GM12874 (cell line): ENCODE results near the gene USP31.

Source experiments
- TF ChIP-seq, protein P1 (sequence below): IDR thresholded peaks from 2 replicates; pipeline ENCODE4 v1.5.1; 2011; ENCODE audit warnings: low read depth, mild to moderate bottlenecking, control low read depth, low read length, moderate library complexity; ENCODE audit not compliant: insufficient read depth

Gene USP31

DNA sequence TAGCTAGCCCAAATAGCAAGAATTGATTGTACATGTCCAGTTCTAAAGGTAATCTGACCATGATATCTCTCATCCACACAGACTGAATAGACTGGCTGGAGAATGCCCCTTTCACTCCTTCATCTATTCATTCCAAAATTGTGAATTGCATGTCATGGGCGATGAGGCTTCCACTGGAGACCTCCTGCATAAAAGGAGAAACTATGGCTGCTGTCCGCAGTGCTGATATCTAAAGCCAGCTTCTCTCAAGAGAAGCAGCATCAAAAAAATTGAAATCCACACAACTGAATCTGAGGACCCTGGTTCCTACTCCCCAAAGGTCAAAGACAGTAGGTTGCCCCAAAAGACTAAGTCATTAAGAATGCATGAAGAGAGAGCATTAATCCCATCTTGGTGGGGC, 25.4 kb upstream of the USP31 start:
- TF ChIP-seq, protein P1, sequence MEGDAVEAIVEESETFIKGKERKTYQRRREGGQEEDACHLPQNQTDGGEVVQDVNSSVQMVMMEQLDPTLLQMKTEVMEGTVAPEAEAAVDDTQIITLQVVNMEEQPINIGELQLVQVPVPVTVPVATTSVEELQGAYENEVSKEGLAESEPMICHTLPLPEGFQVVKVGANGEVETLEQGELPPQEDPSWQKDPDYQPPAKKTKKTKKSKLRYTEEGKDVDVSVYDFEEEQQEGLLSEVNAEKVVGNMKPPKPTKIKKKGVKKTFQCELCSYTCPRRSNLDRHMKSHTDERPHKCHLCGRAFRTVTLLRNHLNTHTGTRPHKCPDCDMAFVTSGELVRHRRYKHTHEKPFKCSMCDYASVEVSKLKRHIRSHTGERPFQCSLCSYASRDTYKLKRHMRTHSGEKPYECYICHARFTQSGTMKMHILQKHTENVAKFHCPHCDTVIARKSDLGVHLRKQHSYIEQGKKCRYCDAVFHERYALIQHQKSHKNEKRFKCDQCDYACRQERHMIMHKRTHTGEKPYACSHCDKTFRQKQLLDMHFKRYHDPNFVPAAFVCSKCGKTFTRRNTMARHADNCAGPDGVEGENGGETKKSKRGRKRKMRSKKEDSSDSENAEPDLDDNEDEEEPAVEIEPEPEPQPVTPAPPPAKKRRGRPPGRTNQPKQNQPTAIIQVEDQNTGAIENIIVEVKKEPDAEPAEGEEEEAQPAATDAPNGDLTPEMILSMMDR: no peak

DNA sequence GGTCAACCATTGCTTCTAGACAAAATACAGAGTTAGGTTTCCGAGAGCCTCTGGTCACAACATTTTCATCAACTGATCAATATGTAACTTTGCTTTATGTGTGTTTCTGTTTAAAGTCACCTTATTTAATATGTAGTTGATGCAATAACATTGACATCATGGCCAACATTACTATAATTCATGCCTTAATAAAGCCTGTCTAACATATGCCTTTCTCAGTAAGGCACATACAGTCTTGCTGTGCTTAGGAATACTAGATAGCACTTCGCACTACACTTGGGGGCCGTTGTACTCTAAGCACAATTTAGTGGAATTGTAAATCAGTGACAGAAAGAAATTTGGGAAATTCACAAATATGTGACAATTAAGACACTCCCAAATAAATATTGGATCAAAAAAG, 23.7 kb upstream of the USP31 start:
- TF ChIP-seq, protein P1: no peak

DNA sequence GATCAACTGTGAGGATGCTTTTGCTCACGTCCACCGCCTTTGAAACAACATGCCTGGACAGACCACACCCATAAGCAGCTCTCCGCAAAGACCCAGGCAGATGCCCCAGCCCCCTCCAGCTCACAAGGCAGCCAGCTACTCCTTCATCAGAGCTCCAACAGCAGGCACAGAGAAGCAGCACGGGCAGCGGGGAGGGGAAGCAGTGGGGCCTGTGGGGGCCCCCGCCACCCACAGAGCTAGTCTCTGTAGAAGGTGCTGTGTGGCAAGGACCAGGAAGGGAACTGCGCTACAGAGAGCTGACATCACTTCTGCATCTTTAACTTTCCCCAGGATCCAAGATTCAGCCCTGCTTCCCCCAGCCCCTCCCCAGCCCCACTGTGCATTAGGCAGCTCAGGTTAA, 23.3 kb upstream of the USP31 start:
- TF ChIP-seq, protein P1: no peak

DNA sequence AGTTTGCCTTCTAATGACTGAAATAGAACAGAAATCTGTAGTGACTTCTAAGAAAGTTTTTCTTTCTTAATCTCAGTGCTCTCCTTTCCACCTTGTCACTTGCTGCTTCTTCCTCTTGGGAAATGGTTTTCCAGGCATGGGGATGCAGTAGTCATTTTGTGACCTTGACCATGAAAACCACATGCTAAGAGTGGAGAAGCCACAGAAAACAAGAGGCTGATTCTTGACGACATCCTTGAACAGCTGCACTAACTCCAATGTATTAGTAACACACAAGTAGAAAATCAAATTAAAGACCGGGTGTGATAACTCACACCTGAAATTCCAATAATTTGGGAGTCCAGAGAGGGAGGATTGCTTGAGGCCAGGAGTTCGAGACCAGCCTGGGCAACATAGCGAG, 15.5 kb upstream of the USP31 start:
- TF ChIP-seq, protein P1: no peak

DNA sequence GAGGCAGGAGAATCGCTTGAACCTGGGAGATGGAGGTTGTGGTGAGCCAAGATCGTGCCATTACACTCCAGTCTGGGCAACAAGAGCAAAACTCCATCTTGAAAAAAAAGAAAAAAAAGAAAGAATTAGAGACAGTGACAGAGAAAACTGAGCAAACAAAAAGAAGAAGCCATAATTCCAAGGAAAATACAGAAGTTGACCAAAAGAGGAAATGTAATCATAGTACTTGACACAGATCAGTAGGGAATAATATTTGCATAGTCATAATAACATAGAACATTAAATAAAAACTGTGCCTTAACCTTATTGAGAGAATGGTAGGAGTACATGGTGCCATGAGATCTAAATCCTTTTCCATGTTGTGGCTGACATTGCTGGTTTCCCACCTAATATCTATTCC, 14.7 kb upstream of the USP31 start:
- TF ChIP-seq, protein P1: no peak

DNA sequence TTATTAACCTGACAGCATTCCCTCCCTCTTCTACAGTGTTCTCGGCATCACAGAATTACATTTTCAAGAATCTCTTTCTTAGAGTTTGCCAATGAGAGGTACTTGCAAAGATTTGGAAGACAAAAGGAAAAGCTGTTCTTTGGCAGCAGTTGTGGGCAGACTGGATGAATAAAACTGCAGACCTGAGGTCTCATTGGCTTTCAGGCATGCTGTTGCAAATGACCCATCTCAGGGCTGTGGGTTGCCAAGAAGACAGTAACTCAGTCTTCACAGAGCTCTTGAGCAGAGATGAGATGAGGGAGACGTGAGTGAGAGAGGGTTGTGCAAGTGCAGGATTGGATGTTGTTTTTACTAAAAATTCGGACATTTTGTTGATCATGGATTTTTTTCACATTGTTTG, 11.3 kb upstream of the USP31 start:
- TF ChIP-seq, protein P1: no peak

DNA sequence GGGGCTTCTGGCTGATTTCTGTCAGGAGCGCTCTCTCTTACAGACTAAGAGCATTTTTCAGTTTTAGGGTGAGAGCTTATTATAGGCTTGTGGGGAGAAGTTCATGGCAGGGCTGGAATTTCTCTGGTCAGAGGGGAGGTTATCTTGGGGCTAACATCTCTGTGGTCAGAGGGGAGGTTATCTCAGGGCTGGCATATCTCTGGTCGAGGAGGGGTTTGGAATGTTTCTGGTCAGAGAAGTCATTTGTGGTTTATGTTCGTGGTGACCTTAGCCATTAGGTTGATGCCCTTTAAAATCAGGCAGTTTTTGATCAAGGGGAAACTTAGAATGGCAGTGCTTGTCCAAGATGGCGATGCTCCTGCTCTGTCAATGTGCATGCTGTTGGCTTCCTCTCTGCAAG, 10.8 kb upstream of the USP31 start:
- TF ChIP-seq, protein P1: no peak

DNA sequence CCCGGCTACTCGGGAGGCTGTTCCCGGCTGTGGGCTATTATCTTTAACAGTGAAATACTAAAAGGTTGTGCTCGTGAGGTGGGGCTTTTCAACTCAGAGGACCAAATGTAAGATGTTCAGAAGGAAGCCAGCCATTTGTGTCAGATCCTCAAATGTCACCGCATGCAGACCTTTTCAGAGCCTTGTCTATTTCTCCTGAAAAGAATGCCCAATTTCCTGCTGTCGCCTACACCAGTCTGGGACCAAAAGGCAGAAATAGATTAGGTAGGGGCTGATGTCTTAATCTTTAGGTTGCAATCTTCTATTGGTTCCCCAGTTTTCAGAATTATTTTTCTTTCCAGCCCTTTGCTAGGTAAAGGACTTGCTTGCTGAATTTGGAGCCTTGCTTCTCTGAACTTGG, 8.9 kb upstream of the USP31 start:
- TF ChIP-seq, protein P1: no peak
